Tibial nerve (tissue), 4 donors: Measurements from ENCODE around the gene DAPK1.

Experiments
- EP300 ChIP-seq, 2 donors: sonication (generic); formaldehyde crosslinking; IDR thresholded peaks; one replicate each; pipeline ENCODE4 v1.6.1; 2017; ENCODE audit warnings: antibody characterized with exemption in 2 of 2, mild to moderate bottlenecking in 1 of 2
- TF ChIP-seq, protein P1 (sequence below), 5 experiments: fragments of 200-600 bp in 3 of 5; fragments of 450-650 bp in 2 of 5; sonication (generic) in 3 of 5; IDR thresholded peaks; one replicate each; pipeline ENCODE4 v1.5.1; 2016 to 2019; ENCODE audit warnings: antibody characterized with exemption in 5 of 5, mild to moderate bottlenecking in 3 of 5, moderate library complexity in 2 of 5

DNA sequence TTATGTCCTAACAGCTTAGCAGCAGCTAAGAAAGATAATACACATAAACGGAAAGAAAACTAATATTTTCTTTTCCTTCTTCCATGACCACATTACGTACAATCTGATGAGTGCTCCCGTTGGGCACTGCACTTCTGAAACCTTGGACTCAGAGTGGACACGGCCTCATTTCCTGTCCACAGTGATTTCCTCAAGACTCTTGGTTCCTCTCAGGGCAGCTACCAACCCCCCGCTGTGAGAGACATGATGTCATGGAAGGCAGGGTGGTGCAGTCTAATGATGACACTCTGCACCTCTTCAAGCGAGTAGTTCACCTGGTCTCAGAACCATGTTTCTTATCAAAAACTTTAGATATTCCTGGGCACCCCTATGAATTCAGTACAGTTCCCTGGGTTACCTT, 159.5 kb downstream of the DAPK1 start:
- TF ChIP-seq, protein P1, sequence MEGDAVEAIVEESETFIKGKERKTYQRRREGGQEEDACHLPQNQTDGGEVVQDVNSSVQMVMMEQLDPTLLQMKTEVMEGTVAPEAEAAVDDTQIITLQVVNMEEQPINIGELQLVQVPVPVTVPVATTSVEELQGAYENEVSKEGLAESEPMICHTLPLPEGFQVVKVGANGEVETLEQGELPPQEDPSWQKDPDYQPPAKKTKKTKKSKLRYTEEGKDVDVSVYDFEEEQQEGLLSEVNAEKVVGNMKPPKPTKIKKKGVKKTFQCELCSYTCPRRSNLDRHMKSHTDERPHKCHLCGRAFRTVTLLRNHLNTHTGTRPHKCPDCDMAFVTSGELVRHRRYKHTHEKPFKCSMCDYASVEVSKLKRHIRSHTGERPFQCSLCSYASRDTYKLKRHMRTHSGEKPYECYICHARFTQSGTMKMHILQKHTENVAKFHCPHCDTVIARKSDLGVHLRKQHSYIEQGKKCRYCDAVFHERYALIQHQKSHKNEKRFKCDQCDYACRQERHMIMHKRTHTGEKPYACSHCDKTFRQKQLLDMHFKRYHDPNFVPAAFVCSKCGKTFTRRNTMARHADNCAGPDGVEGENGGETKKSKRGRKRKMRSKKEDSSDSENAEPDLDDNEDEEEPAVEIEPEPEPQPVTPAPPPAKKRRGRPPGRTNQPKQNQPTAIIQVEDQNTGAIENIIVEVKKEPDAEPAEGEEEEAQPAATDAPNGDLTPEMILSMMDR (IDR thresholded peaks at IDR 0.05) = no peak
- TF ChIP-seq EP300 (IDR thresholded peaks at IDR 0.05) = peak in 1 of 2 donors; percentile 14
